Left forelimb (tissue), 1 donor: ENCODE measurements around the gene RRM1.
"Not testable (repeated sequence)": the region's sequence is repeated elsewhere in the genome, so short reads cannot be mapped to it uniquely, and the experiment has no call there.

Source experiments
- DNase-seq: peaks from one replicate; pipeline ENCODE4 v3.0.0-alpha.2; 2018; ENCODE audit warnings: low spot score

The RRM1 gene

GRCh38 chr11:4083198-4083597 is 11.4 kb upstream of the RRM1 start:
- DNase-seq = no peak

DNA sequence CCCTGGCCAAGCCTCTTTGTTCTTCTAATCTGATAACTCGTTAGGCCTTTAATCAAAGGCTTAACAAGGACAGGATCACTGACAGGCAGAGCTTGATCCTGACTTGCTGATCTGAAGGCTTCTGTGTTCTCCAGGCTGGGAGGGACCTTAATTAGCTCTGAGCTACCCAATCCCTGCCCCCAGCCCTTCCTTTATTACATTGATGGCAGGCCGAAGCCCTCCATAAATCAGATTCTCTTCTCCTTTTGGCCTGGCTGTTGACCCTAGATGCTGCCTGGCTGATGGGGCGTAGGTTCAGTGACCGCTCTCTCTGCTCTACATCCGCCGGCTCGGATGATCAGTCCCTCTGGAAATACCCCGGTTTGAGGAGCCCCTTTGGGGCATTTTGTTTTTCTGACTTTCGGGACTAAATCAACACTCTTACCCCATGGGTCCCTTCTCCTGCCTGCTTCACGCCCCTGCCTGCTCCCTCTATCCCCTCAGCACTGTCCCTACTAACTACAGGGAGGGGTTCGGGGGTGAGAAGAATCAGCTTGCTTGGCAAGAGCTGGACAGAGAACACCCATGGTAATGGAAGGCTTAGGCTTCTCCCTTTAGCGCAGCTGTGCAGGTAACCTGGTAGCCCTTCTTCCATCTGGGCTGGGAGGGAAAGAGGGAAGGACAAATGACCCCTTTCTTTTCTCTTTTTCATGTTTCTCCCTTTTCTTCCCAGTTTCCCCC is 10.0 kb upstream of the RRM1 start:
- no peak for DNase-seq

DNA sequence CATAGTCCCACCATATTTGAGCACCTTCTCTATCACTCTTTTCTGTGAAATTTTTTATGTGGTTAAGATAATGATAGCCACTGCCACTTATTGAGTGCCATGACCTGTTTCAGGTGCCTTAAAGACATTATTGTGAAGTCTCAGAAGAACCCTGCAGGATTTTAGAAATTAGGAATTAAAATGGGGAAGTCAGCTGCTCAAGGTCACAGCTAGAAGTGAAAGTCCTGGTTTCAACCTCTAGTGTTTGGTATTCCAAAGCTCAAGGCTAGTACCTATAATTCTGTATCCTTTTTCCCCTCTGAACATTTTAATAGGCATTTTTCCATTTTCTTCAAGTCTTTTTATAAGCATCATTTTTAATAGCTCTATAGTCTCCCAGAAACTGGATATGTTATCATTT is 9.0 kb upstream of the RRM1 start:
- no peak for DNase-seq

DNA sequence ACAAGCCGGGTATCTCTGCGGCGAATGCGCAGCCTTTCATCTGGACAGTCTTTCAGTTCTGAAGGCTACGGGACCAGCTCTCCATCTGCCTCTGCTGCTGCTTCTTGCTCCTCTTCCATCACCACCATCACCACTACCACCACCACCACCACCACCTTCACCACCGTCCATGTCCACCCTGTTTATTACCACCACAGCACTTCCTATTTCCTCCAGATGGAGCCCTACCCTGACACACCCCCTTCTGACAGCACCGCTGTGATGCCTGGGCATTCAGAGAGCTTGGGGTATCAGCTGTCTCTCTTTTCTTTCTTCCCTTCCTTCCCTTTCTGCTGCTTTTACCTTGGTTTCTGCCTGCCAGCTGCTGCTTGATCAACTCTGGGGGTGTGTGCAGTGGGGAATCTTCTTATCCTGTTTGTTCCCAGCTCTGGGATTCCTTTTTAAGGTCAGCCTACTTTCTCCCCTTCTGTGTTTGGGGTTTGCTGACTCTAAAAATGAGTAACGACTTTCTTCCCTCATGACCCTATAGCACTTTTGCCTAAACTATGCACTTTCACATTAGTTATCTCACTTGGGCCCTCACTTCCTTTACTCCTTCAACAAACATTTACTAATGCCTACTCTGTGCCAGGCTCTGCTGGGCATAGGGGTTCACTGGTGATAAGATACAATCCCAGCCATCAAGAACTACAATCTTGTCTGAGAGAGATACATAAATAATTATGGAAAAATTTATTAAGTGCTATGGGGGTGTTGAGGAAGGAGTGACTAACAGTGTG is 7.8 kb upstream of the RRM1 start:
- DNase-seq = no peak

GRCh38 chr11:4087551-4087950 is 7.0 kb upstream of the RRM1 start:
- no peak for DNase-seq

DNA sequence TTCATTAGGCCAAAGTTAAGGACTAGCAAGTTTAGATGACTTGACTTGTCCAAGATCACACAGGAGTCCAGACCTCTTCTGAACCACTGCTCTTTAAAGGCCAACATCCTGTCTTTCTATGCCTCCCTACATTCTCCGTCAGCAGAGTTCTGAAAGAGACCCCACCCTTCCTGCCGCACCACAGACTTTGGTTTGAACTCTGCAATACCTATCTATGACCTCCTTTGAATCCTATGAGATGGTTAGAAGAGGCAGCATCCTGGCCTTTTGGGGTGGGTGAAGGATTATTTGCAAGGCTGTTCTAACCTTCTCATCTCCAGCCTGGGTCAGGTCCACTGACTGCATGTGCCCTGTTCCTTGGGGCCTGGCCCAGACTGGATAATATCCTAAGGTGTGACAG is 4.3 kb upstream of the RRM1 start:
- DNase-seq = no peak

DNA sequence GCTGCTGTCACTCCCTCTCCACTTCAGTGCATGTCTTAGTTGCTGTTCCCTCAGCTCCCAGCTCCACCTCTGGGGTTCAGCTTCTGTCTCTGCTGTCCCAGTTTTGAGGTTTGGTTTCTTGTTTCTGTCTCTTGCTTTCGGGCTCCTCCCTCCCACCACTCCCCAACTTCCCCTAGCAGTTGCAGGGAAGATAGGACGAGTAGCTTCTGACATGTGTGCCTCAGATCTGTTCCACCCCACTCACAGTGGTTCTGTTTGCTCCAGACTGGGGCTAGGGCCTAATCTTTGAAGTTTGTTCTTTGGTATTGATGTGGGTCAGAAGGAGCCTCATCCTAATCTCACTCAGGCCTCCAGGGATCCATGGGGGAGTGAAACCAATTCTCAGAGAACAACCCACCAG is 2.6 kb upstream of the RRM1 start:
- DNase-seq = no peak

DNA sequence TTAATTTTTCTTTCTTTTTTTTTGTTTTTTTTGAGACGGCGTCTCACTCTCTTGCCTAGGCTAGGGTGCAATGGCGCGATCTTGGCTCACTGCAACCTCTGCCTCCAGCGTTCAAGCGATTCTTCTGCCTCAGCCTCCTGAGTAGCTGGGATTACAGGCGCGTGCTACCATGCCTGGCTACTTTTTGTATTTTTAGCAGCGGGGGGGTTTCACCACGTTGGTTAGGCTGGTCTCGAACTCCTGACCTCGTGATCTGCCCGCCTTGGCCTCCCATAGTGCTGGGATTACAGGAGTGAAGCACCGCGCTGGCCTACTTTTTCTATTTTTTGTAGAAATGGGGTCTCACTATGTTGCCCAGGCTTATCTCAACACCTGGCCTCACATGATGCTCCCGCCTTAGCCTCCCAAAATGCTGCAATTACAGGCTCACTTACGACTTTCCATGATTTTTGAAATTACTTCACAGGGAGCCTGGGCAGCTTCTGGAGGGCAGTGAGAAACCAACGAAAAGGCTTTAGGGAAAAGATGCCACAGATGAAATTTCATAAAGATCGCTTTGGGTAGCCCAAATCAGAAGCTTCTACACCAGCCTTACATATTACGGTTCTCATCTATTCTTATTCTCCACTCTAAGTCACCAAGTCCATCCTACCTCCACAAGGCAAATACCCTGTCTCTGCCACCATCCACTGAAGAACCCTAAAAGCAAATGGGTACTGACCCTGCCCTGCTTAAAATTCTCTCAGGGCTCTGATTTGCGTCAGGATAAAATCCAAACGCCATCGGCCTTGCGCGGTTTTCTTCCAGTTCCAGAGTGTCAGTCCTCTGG is 866 bp upstream of the RRM1 start:
- DNase-seq = no peak

GRCh38 chr11:4095509-4096230 is 1.1 kb downstream of the RRM1 start:
- no peak for DNase-seq

GRCh38 chr11:4098026-4098621 is 3.5 kb downstream of the RRM1 start:
- DNase-seq = no peak

DNA sequence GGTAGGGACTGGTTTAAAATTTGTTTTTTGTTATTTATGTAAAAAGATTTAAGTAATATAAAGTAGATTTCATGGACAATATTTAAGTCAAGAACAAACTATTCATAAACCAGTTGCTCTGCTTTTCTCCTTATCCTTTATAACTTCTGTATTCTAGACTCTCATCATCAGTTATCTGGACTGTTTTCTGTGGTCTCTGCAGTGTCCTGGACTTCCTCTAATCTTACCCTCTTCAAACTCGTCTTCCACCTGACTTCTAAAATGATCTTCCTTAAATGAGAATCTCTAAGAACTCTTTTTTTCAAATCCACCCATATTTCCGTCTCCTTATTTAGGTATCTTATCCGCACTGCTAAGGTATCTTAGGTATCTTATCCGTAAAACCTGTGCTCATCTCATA is 8.1 kb downstream of the RRM1 start:
- no peak for DNase-seq

GRCh38 chr11:4103269-4103668 is 8.7 kb downstream of the RRM1 start:
- DNase-seq = no peak

- no peak for DNase-seq
These were observed 11.3 kb downstream of the RRM1 start for GRCh38 chr11:4105916-4106315.

DNA sequence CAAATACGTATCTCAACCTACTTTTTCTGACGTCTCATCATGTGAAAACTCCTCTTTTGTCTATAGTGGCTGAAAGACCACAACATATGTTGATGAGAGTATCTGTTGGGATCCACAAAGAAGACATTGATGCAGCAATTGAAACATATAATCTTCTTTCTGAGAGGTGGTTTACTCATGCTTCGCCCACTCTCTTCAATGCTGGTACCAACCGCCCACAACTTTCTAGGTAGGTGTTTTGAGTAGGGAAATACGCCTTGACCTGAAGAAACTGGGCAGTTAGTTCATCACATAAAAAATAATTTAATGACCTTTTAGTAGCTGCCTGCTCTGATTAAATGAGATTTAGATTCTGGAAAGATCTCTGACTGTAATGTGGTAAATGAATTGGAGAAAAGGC is 17.2 kb downstream of the RRM1 start:
- no peak for DNase-seq

GRCh38 chr11:4115128-4115527 is 20.5 kb downstream of the RRM1 start:
- DNase-seq = no peak

DNA sequence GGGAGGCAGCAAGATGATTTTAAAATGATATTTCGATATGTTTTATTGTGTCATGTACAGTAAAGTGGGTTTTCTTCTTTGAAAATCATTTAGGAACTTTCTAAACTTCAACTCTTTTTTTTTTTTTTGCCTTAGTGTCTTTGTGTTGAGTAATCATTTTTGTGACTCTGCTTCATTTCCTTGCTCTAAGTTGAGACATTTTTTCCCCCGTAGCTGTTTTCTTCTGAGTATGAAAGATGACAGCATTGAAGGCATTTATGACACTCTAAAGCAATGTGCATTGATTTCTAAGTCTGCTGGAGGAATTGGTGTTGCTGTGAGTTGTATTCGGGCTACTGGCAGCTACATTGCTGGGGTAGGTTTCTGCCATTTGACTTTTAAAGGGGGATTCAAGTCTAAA is 23.5 kb downstream of the RRM1 start:
- DNase-seq = no peak

DNA sequence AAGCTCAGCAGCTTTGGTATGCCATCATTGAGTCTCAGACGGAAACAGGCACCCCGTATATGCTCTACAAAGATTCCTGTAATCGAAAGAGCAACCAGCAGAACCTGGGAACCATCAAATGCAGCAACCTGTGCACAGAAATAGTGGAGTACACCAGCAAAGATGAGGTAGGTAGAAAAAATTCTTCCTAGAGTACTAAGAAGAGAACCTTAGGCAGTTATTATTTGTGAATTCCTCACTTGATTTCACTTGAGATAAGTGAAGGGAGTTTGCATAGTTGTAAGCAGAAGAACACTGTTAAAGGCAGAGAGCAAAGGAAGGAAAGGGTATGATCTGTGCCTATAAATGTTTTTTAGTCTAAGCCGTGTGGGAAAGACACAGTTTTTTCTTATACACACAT is 28.6 kb downstream of the RRM1 start:
- no peak for DNase-seq

- DNase-seq = no peak
These were observed 30.5 kb downstream of the RRM1 start for GRCh38 chr11:4125141-4125540.

DNA sequence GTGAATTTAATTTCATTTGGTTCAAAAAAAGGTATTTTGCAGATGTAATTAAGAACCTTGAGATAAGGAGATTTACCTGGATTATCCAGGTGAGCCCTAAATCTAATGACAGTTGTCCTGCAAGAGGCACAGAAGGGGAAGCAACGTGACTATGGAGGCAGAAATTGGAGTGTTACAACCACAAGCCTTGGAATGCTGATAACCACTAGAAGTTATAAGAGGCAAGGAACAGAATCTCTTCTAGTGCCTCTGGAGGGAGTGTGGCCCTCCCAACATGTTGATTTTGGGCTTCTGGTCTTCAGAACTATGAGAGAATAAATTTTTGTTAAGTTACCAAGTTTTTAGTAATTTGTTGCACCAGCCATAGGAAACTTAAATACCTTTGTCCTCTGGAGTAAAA is 32.8 kb downstream of the RRM1 start:
- DNase-seq = no peak

GRCh38 chr11:4130219-4130618 is 35.6 kb downstream of the RRM1 start:
- DNase-seq = not testable (repeated sequence)

DNA sequence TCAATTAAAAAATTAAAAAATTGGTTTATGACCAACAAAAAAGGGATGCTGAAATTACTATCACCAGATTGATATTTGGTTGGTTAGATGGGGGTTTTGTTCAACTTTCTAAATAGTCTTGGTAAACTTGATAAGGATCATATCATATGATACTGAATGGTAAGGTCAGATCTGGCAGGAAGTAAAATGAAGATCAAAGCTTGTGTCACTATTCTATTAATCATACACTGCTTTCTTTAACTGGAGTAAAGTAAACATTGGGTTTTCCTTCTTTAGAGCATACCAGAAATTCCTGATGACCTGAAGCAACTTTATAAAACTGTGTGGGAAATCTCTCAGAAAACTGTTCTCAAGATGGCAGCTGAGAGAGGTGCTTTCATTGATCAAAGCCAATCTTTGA is 40.2 kb downstream of the RRM1 start:
- no peak for DNase-seq

- DNase-seq = no peak
These were observed 43.9 kb downstream of the RRM1 start for GRCh38 chr11:4138497-4138896.
